Esophagus muscularis mucosa (tissue), 2 donors: ENCODE results near the gene PCNX2.

Experiments
- POLR2A ChIP-seq: fragments of 450-650 bp; IDR thresholded peaks from one replicate; pipeline ENCODE4 v1.6.1; 2017; ENCODE audit warnings: antibody characterized with exemption, moderate library complexity, mild to moderate bottlenecking, low read depth
- POLR2AphosphoS5 ChIP-seq, 2 donors: sonication (generic); formaldehyde crosslinking; IDR thresholded peaks; one replicate each; pipeline ENCODE4 v1.6.1; 2017; ENCODE audit warnings: antibody characterized with exemption in 2 of 2

DNA sequence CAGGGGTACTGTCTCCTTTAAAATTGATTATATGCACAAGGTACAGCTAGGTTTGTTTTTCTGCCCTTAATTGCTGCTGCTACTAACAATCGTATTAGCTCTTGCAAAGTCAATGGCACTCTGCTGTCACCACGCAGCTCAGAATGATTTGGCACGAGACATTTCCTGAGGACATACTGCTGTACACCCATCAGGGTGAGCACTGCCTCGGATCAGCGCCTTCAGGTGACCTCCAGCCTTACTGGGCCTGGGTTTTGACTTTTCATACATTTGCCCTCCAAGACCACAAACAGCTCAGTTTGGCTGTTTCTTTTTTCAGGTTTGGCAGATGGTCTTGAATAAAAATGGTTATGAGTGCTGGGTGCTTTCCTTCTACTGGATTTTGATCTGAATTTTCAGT is 234.3 kb downstream of the PCNX2 start:
- TF ChIP-seq POLR2AphosphoS5 (IDR thresholded peaks at IDR 0.05) (no peak), POLR2A (no peak)
